NCI-H1048 (cell line): ENCODE measurements around the gene LRBA.
"Not testable (repeated sequence)": the region's sequence is repeated elsewhere in the genome, so short reads cannot be mapped to it uniquely, and the experiment has no call there.

ENCODE experiments used
- DNase-seq: peaks from one replicate; lab custom pipeline; 2025; lab: John Stamatoyannopoulos, UW

The LRBA gene

DNA sequence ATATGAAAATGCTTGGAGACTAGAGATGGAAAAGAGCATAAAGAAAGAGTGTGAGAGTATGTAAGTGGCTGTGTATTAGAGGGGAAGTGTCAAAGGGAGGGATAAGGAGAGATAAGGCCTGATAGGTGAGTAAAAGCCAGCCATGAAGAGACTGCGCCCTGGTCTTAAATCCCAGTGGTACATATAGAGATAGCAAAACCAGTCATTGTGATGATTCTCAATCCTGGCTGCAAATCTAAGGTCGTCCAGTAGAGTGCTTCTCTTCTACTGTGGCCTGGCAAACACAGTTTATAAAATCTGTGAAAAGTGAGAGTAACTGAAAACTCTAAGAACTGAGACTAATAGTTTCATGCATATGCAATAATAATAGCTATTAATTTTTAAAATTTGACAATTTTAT lies 346.3 kb downstream of the LRBA start:
- no peak for DNase-seq

DNA sequence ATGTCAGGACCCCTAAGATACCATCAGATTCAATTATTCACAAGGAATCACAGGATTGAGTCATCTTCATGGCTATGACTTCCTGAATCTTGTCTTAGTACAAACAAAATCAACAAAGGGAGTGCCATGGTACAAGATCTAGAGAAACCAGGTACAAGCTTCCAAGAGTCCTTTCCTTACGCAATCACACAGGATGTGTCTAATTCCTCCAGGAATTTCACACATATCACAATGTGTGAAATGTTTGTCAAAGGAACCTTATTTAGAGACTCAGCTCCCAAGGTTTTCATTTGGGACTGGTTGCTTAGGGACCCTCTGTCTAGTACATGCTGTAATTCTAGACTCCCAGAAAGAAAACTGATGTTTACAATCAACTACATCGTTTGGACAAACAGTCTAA lies 350.1 kb downstream of the LRBA start:
- DNase-seq, result no peak

DNA sequence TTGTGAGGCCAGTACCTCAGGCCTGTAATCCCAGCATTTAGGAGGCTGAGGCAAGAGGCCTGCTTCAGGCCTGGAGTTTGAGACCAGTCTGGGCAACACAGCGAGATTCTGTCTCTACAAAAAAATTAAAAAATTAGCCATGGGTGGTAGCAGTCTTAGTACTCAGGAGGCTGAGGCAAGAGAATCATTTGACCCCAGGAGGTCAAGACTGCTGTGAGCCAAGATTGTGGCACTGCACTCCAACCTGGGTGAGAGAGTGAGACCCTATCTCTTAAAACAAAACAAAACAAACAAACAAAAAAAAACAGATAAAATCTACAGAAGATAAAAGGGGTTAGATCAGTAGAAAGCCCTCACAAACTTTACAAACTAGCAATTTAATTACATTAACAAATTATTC lies 352.4 kb downstream of the LRBA start:
- no peak for DNase-seq

DNA sequence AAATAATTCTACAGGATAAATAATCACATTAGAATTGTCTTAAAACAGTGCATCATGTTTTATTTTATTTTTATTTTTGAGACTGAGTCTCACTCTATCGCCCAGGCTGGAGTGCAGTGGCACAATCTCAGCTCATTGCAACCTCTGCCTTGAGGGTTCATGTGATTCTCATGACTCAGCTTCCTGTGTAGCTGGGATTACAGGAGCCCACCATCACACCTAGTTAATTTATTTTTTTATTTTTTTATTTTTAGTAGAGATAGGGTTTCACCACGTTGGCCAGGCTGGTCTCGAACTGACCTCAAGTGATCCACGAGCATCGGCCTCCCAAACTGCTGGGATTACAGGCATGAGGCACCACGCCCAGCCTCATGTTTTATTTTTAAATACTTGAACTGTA lies 353.5 kb downstream of the LRBA start:
- DNase-seq, result not testable (repeated sequence)

DNA sequence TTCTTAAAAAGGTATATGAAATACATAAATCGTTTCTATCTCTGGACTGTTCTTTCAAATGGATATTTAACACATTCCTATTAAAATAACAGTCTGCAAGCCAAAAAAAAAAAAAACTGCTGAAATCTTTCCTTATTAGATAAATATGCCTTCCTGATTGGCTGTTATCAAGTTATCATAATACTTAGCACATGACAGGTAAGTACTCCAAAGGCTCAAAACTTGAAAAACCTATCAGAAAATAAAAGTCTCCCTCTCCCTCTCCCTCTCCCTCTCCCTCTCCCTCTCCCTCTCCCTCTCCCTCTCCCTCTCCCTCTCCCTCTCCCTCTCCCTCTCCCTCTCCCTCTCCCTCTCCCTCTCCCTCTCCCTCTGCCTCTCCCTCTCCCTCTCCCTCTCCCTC lies 356.8 kb downstream of the LRBA start:
- not testable (repeated sequence) for DNase-seq

DNA sequence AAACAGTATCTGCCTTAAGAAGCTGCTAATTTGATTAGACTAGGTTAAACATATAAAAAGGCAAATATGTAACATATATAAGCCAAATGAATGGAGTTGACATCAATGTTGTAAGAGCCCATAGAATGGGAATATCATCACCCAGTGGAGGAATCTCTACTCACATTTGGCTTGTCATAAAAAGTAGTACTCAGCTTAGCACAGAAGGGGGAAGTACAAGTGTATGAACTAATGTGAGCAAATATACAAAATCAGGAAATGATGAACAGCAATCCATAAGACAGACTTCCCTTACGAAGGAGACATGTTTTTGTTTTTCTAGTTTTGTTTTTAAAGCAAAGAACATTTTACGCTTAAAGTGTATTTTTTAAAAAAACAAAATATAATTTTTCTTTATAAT lies 358.2 kb downstream of the LRBA start:
- DNase-seq, result no peak

DNA sequence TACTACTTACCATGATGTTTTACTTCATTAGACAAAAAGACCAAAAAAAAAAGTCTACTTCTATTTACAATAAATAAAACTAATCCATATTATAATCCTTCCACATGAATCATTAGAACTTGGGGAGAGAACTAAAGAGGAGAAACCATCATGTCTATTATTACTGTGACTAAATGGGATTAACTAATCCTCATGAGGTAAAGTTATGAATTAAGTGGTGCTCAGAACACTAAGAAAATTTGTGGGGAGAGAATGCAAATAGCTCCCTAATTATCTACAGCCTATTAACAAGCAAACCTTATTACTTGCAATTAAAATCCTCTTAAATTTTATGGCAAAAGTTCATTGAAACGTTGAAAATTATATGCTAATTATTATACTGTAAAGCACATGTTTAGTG lies 364.3 kb downstream of the LRBA start:
- DNase-seq, result no peak

DNA sequence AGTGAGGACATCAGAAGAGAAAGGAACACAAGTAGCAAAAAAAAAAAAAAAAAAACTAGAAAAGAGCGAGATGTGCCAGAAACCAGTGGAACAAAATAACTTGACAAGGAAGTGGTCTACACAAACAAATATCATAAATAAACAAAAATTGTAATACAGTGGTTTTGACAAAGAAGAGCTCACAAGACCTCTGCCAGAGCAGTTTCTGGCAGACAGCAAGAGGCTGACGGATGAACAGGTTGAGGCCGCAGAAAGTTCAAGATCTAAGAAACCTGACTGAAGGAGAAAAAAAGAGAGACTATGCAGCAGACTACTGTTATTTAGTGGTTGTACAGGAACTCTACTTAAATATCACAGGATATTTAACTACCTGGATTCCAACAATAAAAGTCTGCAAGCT lies 367.0 kb downstream of the LRBA start:
- DNase-seq, result no peak

DNA sequence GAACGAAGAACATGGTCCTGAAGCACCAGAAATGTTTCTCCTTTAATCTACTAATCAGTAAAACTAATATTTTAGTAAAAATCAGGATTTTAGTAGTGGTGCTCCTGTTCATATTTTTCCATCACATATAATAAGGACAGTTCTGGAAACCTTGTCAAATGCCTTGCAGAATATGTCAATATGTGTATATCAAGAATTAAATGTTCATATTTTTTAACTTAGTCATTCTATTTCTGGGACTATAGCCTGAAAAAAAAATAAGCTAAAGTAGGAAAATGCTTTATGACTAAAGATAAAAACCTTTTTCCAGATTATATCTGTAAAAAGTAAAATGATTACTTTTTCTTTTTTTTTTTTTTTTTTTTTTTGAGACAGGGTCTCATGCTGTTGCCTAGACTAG lies 368.1 kb downstream of the LRBA start:
- no peak for DNase-seq

DNA sequence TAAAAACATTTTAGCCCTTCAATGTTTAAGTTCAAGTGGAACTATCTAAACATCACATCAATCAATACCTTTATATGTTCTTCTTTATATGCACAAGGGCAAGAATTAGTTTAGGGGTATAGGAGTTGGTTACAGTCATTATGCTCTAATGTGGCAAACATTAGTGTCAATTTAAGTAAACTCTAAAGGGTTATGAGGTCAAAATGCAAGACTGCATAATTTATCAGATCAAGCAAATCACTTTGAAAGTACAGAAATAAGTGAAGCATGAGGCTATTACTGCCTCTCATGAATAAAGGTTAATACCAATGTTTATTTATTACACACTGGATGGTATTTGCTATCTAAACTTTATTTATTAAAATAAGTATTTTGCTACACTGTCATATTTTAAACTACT lies 373.5 kb downstream of the LRBA start:
- DNase-seq, result no peak

DNA sequence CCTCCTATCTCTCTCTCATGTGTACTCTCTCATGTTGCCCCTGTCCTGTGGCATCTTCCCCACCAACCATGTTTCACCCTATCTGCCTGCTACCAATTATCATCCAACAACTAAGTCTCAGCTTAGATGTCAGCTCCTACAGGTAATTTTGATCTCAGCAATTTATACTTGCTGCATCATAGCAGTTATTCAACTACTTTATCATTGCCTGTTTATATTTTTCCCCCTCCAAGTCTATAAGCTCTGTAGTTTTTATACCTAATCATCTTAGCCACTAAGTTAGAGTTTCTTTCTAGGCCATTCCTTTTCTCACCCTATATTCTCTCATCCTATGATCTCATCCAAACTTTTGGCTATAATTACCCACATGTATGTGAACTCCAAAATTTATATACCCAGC lies 382.4 kb downstream of the LRBA start:
- no peak for DNase-seq

DNA sequence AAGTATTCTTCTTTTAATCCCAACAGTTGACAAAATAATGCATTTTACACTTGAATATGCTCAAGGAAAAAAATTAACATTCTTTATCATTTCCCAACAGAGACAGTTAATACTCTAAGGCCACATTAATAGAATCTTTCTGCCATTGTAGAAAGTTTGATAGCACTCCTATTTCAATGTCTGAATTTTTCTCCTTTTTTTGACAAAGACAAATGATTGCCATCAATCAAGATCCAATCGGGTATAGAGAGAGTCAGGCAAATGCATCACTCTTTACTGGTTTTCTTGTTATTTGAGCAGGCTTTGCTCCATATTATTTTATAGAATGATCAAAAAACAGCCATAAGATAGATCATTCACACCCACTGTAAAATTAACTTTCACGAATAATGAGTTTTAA lies 387.0 kb downstream of the LRBA start:
- DNase-seq, result no peak

DNA sequence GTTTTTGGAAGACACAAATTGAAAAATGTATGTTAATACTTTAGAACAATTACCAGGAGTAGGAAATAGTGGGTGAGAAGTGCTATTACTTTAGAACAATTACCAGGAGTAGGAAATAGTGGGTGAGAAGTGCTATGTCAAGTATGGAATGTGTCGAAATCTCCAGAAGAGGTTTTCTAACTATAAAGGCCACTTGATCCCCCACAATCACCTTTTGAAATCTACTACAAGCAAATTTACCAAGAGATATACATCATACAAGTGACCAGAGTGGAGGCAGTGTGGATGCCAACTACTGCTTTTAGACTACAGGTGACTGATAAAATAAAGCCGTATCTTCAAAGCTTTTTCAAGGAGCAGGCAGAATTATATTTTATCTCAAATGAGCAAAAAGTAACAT lies 390.1 kb downstream of the LRBA start:
- DNase-seq, result no peak

DNA sequence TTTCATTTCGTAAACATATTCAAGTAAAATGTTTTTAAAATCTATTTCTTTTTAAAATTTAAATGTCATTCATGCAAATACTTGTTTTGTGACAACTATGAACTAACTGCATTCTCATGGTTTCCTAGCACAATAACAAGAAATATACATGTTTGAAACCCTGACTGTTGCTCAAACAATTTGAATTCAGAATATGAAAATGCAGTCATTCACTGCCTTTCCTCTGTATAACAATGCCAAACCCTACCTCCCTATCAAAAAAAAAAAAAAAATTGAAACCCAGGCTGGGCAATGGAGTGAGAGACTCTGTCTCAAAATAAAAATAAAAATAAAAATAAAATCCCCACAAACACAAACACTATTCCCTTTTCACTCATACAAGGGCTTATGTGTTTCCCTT lies 391.0 kb downstream of the LRBA start:
- no peak for DNase-seq

DNA sequence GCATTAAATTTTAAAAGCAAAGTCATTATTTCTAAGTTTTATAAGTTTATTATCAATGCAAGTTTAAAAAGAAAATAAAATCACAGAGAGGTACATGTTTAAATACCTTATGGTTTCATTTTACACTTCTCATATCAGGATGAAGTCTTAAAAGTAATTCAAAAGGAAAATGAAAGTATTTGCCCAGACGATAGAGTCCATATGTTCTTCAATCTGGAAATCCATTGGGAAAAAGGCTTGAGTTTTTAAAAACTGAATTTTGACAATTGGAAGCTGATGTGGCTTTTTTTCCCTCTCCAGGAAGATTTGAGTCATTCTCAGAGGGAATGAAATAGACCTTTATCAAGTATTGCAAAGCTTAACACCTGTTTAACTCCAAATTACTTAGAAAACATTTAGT lies 396.0 kb downstream of the LRBA start:
- DNase-seq, result no peak

DNA sequence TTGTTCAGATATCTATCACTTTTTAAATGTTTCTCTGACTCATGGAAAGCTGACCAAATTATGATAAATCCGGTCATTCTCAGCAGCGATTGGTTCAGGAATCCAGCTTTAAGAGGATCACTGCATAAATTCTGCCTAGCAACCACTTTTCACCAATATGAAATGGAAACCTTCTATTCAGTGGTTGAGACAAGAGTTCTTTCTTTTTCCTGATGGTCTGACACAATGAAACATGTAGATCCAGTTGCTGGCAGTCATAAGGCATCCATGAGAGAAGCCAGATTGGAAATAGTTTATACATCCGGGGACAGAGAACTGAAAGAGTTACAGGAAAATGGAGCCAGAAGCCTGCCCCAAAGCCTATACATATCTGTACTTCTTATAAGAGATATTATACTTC lies 406.0 kb downstream of the LRBA start:
- no peak for DNase-seq

DNA sequence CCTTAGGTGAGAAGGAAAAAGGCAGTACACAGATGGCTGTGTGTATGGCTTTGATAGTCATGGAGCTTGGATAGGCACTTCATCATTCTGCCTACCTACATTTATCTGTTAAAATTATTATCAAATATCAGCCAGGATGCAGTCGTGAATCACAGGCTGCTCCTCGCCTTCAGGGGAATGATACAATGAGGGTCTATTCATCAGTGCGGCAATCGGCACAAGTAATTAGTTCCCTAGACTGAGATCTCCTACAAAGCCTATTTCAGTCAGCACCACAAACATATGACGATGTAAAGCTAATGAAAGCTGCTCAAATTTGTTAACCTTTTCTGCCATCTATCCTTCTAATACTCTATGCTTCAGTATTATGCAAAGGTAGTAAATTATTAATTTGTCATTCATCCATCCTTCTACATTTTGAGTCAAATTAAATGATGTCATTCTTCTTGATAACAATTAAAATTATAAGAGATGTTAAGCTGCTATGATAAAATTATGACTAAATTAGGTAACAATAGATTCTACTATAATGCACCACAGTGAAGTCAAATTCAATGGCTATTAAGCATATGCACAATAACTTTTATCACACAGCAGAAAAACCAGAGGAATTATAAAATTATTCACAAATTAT lies 414.2 kb downstream of the LRBA start:
- no peak for DNase-seq

DNA sequence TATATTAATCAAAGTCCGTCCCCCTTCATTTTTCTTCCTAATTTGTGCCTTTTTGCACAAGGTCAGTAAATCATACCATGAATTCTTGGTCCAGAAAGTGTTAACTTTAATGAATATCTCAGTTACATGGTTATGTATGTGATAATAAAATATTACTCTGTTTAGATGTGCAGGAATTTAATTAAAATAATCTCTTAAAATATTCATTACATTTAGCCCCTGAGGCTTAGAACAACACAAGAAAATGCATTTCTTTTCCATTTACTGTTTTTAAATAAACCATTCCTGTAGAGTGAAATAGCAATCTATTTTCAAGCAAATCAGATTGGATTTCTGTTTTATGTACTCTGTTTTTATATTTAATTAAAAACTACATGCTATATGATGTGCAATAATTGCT lies 415.5 kb downstream of the LRBA start:
- no peak for DNase-seq

DNA sequence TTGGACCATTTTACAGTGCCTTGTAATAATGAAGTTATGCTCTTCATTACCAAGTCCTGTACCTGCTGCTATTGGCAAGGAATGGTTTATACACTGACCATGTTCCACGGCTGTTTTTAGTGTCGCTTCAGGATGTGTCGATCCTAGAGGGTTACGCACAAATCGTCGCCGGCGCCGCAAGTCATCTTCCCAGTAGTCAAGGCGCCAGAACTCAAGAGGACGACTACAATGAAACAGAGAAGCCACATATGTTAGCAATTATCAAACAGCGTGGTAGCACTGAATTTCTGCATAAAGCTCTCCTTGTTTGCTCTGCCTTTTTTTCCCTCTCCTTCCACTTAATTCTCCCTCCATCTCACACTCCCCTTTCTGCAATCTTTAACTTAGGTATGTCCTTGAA lies 416.2 kb downstream of the LRBA start:
- no peak for DNase-seq

DNA sequence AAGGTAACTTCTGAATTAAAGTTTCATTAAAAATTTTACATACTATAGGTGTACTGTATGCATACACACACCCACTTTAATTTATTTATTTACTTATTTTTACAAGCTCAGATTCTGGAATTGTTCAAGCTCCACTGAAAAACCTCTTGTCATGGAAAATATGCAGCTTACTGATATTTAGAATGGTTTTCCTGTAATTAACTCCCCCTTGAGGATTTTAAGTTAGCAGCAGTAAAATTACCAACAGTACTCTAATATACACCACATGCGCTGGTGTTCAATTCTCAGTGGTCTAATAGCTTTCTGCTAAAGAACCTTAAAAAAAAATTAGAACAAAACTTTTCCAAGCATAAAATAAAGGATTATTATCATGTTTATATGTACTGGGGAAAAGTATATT lies 421.1 kb downstream of the LRBA start:
- DNase-seq, result no peak

DNA sequence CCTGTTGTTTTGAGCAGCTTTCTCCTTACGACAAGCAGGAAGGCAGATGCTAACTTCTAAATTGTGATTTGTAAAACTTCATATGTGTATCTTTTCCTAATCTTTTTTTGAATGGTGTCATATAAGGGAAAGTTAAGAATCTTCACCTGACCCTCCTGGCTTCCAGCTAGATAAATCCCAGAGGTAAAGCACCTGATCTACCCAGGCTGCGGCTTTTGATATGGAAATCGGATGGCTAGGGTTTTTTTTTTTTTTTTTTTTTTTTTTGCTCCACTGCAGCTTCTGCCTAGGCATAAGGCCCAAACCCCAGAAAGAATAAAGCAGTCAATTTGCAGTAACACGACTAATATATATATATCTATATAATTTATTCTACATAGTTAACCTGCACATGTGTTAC lies 423.2 kb downstream of the LRBA start:
- no peak for DNase-seq

DNA sequence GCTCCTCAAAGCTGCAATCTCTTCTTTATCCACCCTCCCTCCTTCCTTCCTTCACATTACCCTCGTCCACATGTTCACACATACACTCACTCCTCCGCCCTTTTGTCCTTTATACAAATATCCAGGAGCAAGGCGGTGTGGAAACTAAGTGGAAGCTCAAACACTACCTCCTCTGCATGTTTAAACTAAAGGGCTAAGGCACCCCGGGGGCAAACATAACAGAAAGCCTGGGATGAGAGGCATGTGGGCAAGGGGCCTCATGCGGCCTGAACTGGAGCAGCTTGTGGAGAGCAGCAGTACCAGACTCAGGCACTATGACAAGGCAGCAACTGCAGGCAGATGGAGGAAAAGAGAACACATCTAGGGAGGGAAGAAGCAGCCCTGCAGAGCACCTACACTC lies 423.7 kb downstream of the LRBA start:
- no peak for DNase-seq

DNA sequence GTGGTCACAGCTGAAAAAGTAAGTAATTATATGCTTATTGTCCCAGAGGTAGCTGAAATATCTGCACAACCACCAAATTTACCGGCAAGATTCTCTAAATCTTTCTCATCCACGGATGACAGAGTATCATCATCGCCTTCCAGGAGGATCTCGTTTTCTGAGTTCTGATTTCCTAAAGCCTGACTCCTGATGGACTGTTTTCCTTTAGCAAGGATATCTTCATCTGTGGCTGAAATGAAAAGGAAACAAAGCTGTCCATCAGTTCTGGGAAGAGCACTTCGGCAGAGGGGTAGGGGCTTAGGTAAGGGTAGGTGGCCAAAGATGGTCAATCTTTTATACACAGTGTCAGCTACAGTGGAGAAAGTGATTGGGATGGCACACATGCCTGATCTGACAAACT lies 424.5 kb downstream of the LRBA start:
- DNase-seq, result no peak

DNA sequence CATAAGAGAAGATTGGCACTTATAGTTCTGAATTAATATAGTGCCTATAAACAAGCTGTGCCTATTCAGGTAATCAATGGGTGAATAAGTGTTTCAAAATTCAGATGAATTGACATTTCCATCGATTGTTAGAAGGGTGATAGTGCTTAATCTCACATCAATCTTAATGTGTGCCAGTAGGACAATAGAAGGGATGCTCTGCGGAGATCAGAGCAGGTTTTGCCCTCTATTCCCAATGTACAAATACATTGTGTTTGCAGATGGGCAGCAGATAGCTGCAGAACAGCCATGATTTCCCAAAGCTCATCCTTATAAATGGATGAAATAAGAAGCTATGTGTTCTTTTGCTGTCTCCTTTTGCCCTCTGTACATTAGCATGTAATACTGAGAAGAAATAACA lies 425.9 kb downstream of the LRBA start:
- DNase-seq, result no peak

DNA sequence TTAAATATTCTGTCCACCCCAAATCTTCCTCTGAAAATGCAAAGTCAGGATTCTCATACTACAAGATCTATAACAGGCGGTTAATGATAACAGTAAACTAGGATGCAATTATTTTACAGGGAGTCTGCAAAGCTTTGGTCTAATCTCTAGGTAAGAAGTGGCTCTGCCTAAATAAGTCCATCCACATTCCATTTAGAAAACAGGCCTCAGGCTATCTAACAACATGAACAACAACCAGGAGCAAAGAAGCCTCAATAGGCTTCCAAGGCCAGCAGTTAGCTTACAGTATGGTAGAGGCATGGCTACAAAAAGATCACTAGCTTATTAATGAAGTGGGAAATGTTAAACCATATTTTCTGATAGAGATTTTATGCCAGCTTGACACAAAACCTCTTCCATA lies 426.8 kb downstream of the LRBA start:
- no peak for DNase-seq
